Thyroid gland (tissue), 4 donors: Measurements from ENCODE around the gene UBN1. TPM values are rescaled to one million over a fixed set of nuclear protein-coding genes. Genes with fewer than 3 reads are reported as not detected.
A peak's percentile ranks its signal among the peaks of the same experiment; 100 is the strongest.

ENCODE experiments used
- DNase-seq, 2 donors: peaks; one replicate each; pipeline ENCODE4 v3.0.0-alpha.2; 2019
- H3K27ac ChIP-seq, 3 donors: fragments of 200-600 bp; sonication (generic); 1 replicate in 2 of 3; 2 replicates in 1 of 3; pipeline ENCODE4 v1.5.1; 2016 to 2019; ENCODE audit warnings: mild to moderate bottlenecking in 1 of 3, moderate library complexity in 1 of 3
- H3K27me3 ChIP-seq: fragments of 200-600 bp; sonication (generic); one replicate; pipeline ENCODE4 v1.5.1; 2019
- H3K36me3 ChIP-seq, 2 donors: fragments of 200-600 bp; sonication (generic); one replicate each; pipeline ENCODE4 v1.5.1; 2016 to 2019
- H3K4me1 ChIP-seq, 2 donors: fragments of 200-600 bp; sonication (generic); one replicate each; pipeline ENCODE4 v1.5.1; 2017 to 2019
- H3K4me3 ChIP-seq, 3 donors: fragments of 200-600 bp; sonication (generic); replicated peaks in 1 of 3; 1 replicate in 2 of 3; 2 replicates in 1 of 3; pipeline ENCODE4 v1.5.1; 2016; ENCODE audit warnings: mild to moderate bottlenecking in 1 of 3
- H3K9me3 ChIP-seq: fragments of 200-600 bp; sonication (generic); one replicate; pipeline ENCODE4 v1.5.1; 2017
- CTCF ChIP-seq, 6 experiments: fragments of 200-600 bp in 3 of 6; fragments of 450-650 bp in 3 of 6; sonication (generic) in 3 of 6; IDR thresholded peaks; one replicate each; pipeline ENCODE4 v1.5.1; 2016 to 2019; ENCODE audit warnings: antibody characterized with exemption in 6 of 6, mild to moderate bottlenecking in 2 of 6, inconsistent platforms in 1 of 6, moderate library complexity in 1 of 6
- POLR2A ChIP-seq, 2 donors: fragments of 450-650 bp; IDR thresholded peaks; one replicate each; pipeline ENCODE4 v1.6.1; 2017; ENCODE audit warnings: antibody characterized with exemption in 2 of 2, mild to moderate bottlenecking in 2 of 2, moderate library complexity in 1 of 2
- WGBS, 2 donors: methylation state at CpG; one replicate each; pipeline ENCODE4 v1.1.5; 2017; 5-methylcytosine and 5-hydroxymethylcytosine counted together
- intact Hi-C: fragments of 100-400 bp; cut with DNase I; formaldehyde crosslinking; loops from one replicate; pipeline ENCODE4 v1.15.1; 2023
- total RNA-seq, 4 donors: library from RNA; depleted of rRNA; stranded (reverse); fragments of >200 nt; gene quantifications; one replicate each; pipeline ENCODE4 v1.2.3, GENCODE V29; 2016

Gene UBN1
- total RNA-seq, 4 donors from 2014 or later = 27.9 to 40.7 (median 30.5) TPM

GRCh38 chr16:4852221-4852872 lies 5.1 kb downstream of the UBN1 start:
- H3K9me3 ChIP-seq = no peaks in the 10 kb centered on the region
- H3K4me1 ChIP-seq = peaks cover 30 to 32% of the 10 kb centered on the region in 2 donors
- H3K4me3 ChIP-seq = no peak overlapping the region
- no peaks in the 10 kb centered on the region for H3K27me3 ChIP-seq
- 77 to 83% methylated on average over 1 of the region's 1 CpG for WGBS, 2 donors
- H3K36me3 ChIP-seq = peaks cover 5 to 23% of the 10 kb centered on the region in 2 donors
- no peak for DNase-seq
- no peak overlapping the region for H3K27ac ChIP-seq
- intact Hi-C loops = no loop called here
- TF ChIP-seq POLR2A (IDR thresholded peaks at IDR 0.05) (no peak), CTCF (IDR thresholded peaks at IDR 0.05) (no peak)

- no peak overlapping the region for H3K27ac ChIP-seq
- H3K4me1 ChIP-seq = peaks cover 11 to 13% of the 10 kb centered on the region in 2 donors
- H3K27me3 ChIP-seq = no peaks in the 10 kb centered on the region
- no peak overlapping the region for H3K4me3 ChIP-seq
- WGBS, 2 donors = 96 to 100% methylated on average over 5 of the region's 5 CpGs
- no peak for TF ChIP-seq CTCF (IDR thresholded peaks at IDR 0.05)
- no peak for TF ChIP-seq POLR2A (IDR thresholded peaks at IDR 0.05)
- H3K36me3 ChIP-seq = peaks cover 30 to 44% of the 10 kb centered on the region in 2 donors
- intact Hi-C loops = no loop called here
- DNase-seq = no peak
- no peaks in the 10 kb centered on the region for H3K9me3 ChIP-seq
Measured at GRCh38 chr16:4855371-4855770, 8.1 kb downstream of the UBN1 start.

- H3K27me3 ChIP-seq = no peaks in the 10 kb centered on the region
- no peak overlapping the region for H3K4me3 ChIP-seq
- DNase-seq = no peak
- H3K9me3 ChIP-seq = no peaks in the 10 kb centered on the region
- 93 to 95% methylated on average over 2 of the region's 2 CpGs for WGBS, 2 donors
- H3K36me3 ChIP-seq = peaks cover 35 to 49% of the 10 kb centered on the region in 2 donors
- H3K4me1 ChIP-seq = peaks cover 7 to 9% of the 10 kb centered on the region in 2 donors
- intact Hi-C loops = no loop called here
- H3K27ac ChIP-seq = no peak overlapping the region
- TF ChIP-seq CTCF (IDR thresholded peaks at IDR 0.05) (no peak), POLR2A (IDR thresholded peaks at IDR 0.05) (no peak)
Measured at GRCh38 chr16:4855804-4856203, 8.5 kb downstream of the UBN1 start.

- H3K27me3 ChIP-seq = no peaks in the 10 kb centered on the region
- intact Hi-C loops = no loop called here
- no peak for DNase-seq
- H3K36me3 ChIP-seq = peaks cover 44 to 56% of the 10 kb centered on the region in 2 donors
- no peak overlapping the region for H3K4me3 ChIP-seq
- WGBS, 2 donors = 86 to 88% methylated on average over 17 of the region's 17 CpGs
- no peaks in the 10 kb centered on the region for H3K9me3 ChIP-seq
- H3K27ac ChIP-seq = no peak overlapping the region
- H3K4me1 ChIP-seq = no peaks in the 10 kb centered on the region
- TF ChIP-seq POLR2A (IDR thresholded peaks at IDR 0.05) (no peak), CTCF (IDR thresholded peaks at IDR 0.05) (no peak)
Measured at GRCh38 chr16:4859190-4859899, 12.1 kb downstream of the UBN1 start.

GRCh38 chr16:4859900-4860255 lies 12.6 kb downstream of the UBN1 start:
- Histone ChIP-seq H3K4me3 (no peak overlapping the region), H3K36me3 (peaks cover 39 to 53% of the 10 kb centered on the region in 2 donors), H3K27ac (peak overlapping the region in 1 of 3 donors; percentile 1), H3K4me1 (no peaks in the 10 kb centered on the region), H3K9me3 (no peaks in the 10 kb centered on the region), H3K27me3 (no peaks in the 10 kb centered on the region)
- DNase-seq = no peak
- TF ChIP-seq CTCF (IDR thresholded peaks at IDR 0.05) (no peak), POLR2A (IDR thresholded peaks at IDR 0.05) (no peak)
- intact Hi-C loops = no loop called here
- WGBS, 2 donors = 84% methylated on average over 10 of the region's 10 CpGs
